CD4-positive, alpha-beta memory T cell (primary cell): Measurements from ENCODE around the gene COMMD2. TPM values are rescaled to one million over a fixed set of nuclear protein-coding genes. Genes with fewer than 3 reads are reported as not detected.

Experiments
- CTCF ChIA-PET: fragments of 350-600 bp; sonication (Branson Sonifier 250); formaldehyde crosslinking; loops from one replicate; lab custom pipeline; 2021; ENCODE audit warnings: inconsistent platforms; ENCODE audit not compliant: partially characterized antibody; lab: Charles Lee
- POLR2A ChIA-PET: fragments of 350-600 bp; sonication (Branson Sonifier 250); formaldehyde crosslinking; loops from one replicate; lab custom pipeline; 2021; ENCODE audit not compliant: partially characterized antibody; lab: Charles Lee
- DNase-seq, 5 donors: peaks; one replicate each; pipeline versions ENCODE4 v3.0.0 to v3.0.0-alpha.2; 2020 to 2022; ENCODE audit warnings: mixed read lengths in 1 of 5
- H3K27ac ChIP-seq: one replicate; pipeline ENCODE4 v1.7.0; 2013; ENCODE audit warnings: low read depth, low read length
- H3K27me3 ChIP-seq: 2 replicates; pipeline ENCODE4 v1.7.0; 2013; ENCODE audit warnings: mild to moderate bottlenecking, low read length, moderate library complexity; ENCODE audit not compliant: insufficient read depth
- H3K36me3 ChIP-seq: 2 replicates; pipeline ENCODE4 v1.7.0; 2013; ENCODE audit warnings: mild to moderate bottlenecking, low read length, moderate library complexity; ENCODE audit not compliant: insufficient read depth
- H3K4me1 ChIP-seq: 2 replicates; pipeline ENCODE4 v1.7.0; 2013; ENCODE audit warnings: mild to moderate bottlenecking, low read length, moderate library complexity; ENCODE audit not compliant: insufficient read depth
- H3K4me3 ChIP-seq, 2 donors: one replicate each; pipeline ENCODE4 v1.7.0; 2013; ENCODE audit warnings: low read length in 2 of 2, mild to moderate bottlenecking in 1 of 2
- H3K9me3 ChIP-seq, 2 donors: one replicate each; pipeline ENCODE4 v1.7.0; 2013; ENCODE audit warnings: low read length in 2 of 2, control low read depth in 1 of 2; ENCODE audit not compliant: control insufficient read depth in 1 of 2
- H3K27ac Mint-ChIP-seq, 7 donors: one replicate each; pipeline ENCODE4 v1.8.0; 2020 to 2021; ENCODE audit warnings: mixed read lengths in 7 of 7, mild to moderate bottlenecking in 6 of 7, inconsistent platforms in 3 of 7, moderate library complexity in 3 of 7
- H3K27me3 Mint-ChIP-seq, 2 donors: one replicate each; pipeline ENCODE4 v1.8.0; 2020 to 2021; ENCODE audit warnings: mixed read lengths in 2 of 2
- H3K36me3 Mint-ChIP-seq, 2 donors: one replicate each; pipeline ENCODE4 v1.8.0; 2020 to 2021; ENCODE audit warnings: mixed read lengths in 2 of 2, inconsistent platforms in 1 of 2, mild to moderate bottlenecking in 1 of 2
- H3K4me1 Mint-ChIP-seq, 4 donors: one replicate each; pipeline ENCODE4 v1.8.0; 2020 to 2021; ENCODE audit warnings: mixed read lengths in 4 of 4, mild to moderate bottlenecking in 1 of 4
- H3K4me3 Mint-ChIP-seq, 8 donors: one replicate each; pipeline ENCODE4 v1.8.0; 2020 to 2021; ENCODE audit warnings: mixed read lengths in 8 of 8, mild to moderate bottlenecking in 7 of 8, moderate library complexity in 6 of 8, inconsistent platforms in 3 of 8
- H3K9me3 Mint-ChIP-seq, 8 donors: one replicate each; pipeline ENCODE4 v1.8.0; 2020 to 2021; ENCODE audit warnings: mixed read lengths in 8 of 8, mild to moderate bottlenecking in 5 of 8, inconsistent platforms in 3 of 8, moderate library complexity in 1 of 8
- intact Hi-C: fragments of 100-400 bp; cut with micrococcal nuclease; formaldehyde crosslinking; loops from one replicate; pipeline ENCODE4 v1.15.1; 2023
- polyA plus RNA-seq, 2 donors: library from polyadenylated mRNA; unstranded; fragments of 300-500 nt; fragmentation: Illumina TruSeq; gene quantifications; one replicate each; pipeline ENCODE4 v1.2.3, GENCODE V29; 2021
- total RNA-seq, 2 experiments: library from RNA; stranded (reverse); gene quantifications; one replicate each; pipeline ENCODE4 v1.2.3, GENCODE V29; 2021

COMMD2 gene
- total and polyA plus RNA-seq, 4 experiments from 2014 or later: 38.0 to 60.0 (median 50.1) TPM

DNA sequence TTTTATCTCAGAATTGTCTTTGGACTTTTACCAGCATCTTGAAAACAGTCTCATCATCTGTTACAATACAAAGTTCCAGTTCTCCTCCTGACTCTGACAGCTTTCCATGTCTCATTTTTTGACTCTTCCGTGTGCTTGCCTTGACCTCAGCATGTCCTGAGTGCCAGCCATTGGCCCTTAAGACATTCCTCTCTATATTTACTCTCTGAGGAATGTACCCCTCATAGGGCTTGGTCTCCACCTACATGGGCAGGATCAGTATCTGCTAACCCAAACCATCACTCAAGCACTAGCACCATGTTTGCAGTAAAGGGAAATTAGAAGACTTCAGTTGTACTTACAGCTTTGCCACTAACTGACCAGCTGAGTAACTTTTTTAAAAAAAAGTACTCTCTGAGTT lies 23.9 kb upstream of the COMMD2 start:
- Mint-ChIP-seq H3K9me3 (no peaks in the 10 kb centered on the region), H3K4me3 (no peak overlapping the region), H3K4me1 (no peaks in the 10 kb centered on the region), H3K27me3 (peaks cover 2 to 7% of the 10 kb centered on the region in 2 donors), H3K27ac (no peak overlapping the region), H3K36me3 (no peaks in the 10 kb centered on the region)
- intact Hi-C loops: no loop called here
- no peaks in the 10 kb centered on the region for H3K36me3 ChIP-seq
- H3K27ac ChIP-seq: no peak overlapping the region
- H3K4me1 ChIP-seq: no peaks in the 10 kb centered on the region
- H3K9me3 ChIP-seq: no peaks in the 10 kb centered on the region
- no peak for DNase-seq
- no peak overlapping the region for H3K4me3 ChIP-seq
- H3K27me3 ChIP-seq: no peaks in the 10 kb centered on the region
- ChIA-PET CTCF (interaction anchor here (1.6 to 2.6 kb wide), 3 partner anchors 10 to 253 kb away, joined by 3 to 9 read pairs (median 7); no protein-coding TSS in a partner anchor), POLR2A (no interaction called here)

DNA sequence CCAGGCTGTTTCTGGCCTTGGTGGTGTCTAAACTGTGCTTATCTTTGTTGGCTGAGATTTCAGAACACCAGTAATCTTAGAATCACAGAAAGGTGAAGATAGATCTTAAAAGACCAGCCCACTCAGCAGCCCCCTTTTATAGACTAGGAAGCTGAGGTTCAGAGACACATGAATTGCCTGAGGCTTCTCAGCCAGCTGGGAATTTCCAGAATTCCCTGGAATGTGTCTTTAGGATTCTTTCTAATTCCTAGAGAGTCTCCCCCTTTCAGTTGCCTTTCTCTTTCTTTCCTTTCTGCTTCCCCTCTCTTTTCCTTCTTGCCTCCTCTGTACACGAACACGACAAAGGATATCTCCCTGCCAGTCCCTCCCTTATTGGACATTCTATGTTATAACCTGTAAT lies 20.6 kb upstream of the COMMD2 start:
- Mint-ChIP-seq H3K36me3 (no peaks in the 10 kb centered on the region), H3K27ac (peak overlapping the region in 1 of 7 donors; percentile 23), H3K4me3 (no peak overlapping the region), H3K9me3 (no peaks in the 10 kb centered on the region), H3K4me1 (no peaks in the 10 kb centered on the region), H3K27me3 (peaks cover 3 to 7% of the 10 kb centered on the region in 2 donors)
- no peaks in the 10 kb centered on the region for H3K9me3 ChIP-seq
- no peaks in the 10 kb centered on the region for H3K4me1 ChIP-seq
- H3K36me3 ChIP-seq: no peaks in the 10 kb centered on the region
- H3K27ac ChIP-seq: no peak overlapping the region
- POLR2A ChIA-PET: no interaction called here
- intact Hi-C loops: no loop called here
- no peaks in the 10 kb centered on the region for H3K27me3 ChIP-seq
- CTCF ChIA-PET: interaction anchor here (0.8 to 4.9 kb wide), 10 partner anchors 9 to 653 kb away, joined by 3 to 35 read pairs (median 24); partner anchors contain the start of genes ANKUB1 and COMMD2
- no peak for DNase-seq
- H3K4me3 ChIP-seq: no peak overlapping the region

DNA sequence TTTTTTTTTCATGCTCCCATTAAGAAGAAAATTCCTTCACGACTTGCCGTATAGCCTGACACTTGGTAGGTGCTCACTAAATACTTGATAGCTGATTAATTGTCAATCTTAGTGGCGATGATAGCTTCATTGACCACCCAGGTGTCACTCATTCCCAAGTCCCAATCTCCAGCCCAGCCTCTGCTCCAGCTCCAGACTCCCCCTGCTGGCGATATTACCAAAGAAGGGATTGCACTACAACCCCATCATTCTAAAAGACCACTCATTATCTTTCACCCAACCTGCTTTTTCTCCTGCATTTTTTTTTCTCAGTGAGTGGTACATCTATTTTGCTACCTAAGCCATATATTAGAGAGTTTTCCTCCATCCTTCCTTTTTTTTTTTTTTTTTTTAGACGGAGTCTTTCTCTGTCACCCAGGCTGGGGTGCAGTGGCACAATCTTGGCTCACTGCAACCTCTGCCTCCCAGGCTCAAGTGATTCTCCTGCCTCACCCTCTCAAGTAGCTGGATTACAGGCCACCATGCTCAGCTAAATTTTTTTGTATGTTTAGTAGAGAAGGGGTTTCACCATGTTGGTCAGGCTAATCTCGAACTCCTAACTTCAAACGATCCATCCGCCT lies 19.5 kb upstream of the COMMD2 start:
- DNase-seq: peak in 3 of 5 donors; percentile 9 to 20 (median 16)
- no peak overlapping the region for H3K4me3 ChIP-seq
- intact Hi-C loops: loop anchor here (1.0 kb wide), 1 partner anchor 651 kb away; no protein-coding TSS in a partner anchor
- H3K27me3 ChIP-seq: no peaks in the 10 kb centered on the region
- no peak overlapping the region for H3K27ac ChIP-seq
- no peaks in the 10 kb centered on the region for H3K36me3 ChIP-seq
- CTCF ChIA-PET: interaction anchor here (0.6 to 4.9 kb wide), 23 partner anchors 9 to 821 kb away, joined by 3 to 35 read pairs (median 4); partner anchors contain the start of genes ANKUB1 and COMMD2
- H3K4me1 ChIP-seq: no peaks in the 10 kb centered on the region
- H3K9me3 ChIP-seq: no peaks in the 10 kb centered on the region
- no peak overlapping the region for H3K4me3 Mint-ChIP-seq
- H3K36me3 Mint-ChIP-seq: no peaks in the 10 kb centered on the region
- no peaks in the 10 kb centered on the region for H3K9me3 Mint-ChIP-seq
- peak overlapping the region in 1 of 7 donors; percentile 0 for H3K27ac Mint-ChIP-seq
- POLR2A ChIA-PET: no interaction called here
- H3K27me3 Mint-ChIP-seq: peaks cover 4 to 7% of the 10 kb centered on the region in 2 donors
- H3K4me1 Mint-ChIP-seq: no peaks in the 10 kb centered on the region

DNA sequence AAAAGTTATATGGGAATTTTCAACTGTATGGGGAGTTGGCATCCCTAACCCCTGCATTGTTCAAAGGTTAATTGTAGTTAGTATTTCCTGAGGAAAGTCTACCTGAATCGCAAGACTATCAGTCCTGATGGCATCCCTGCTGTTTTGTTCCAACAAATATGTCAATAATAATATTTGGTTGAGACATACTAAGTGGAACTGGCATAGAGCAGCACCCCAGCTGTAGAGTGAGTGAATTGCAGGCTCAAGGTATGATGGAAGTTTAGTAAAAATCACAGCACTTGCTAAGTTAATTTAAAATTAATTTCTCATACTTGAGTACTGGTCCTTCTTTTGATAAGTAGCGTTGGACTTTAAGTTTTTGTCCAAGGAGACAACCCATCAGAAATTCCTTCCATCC lies 18.0 kb upstream of the COMMD2 start:
- Histone ChIP-seq H3K36me3 (no peaks in the 10 kb centered on the region), H3K27me3 (peaks cover 2% of the 10 kb centered on the region), H3K27ac (no peak overlapping the region), H3K4me3 (no peak overlapping the region), H3K4me1 (no peaks in the 10 kb centered on the region), H3K9me3 (no peaks in the 10 kb centered on the region)
- no peak overlapping the region for H3K4me3 Mint-ChIP-seq
- CTCF ChIA-PET: interaction anchor here (1.0 to 4.9 kb wide), 12 partner anchors 9 to 650 kb away, joined by 3 to 35 read pairs (median 20); partner anchors contain the start of genes ANKUB1 and COMMD2
- H3K27me3 Mint-ChIP-seq: peaks cover 4 to 10% of the 10 kb centered on the region in 2 donors
- no peak overlapping the region for H3K27ac Mint-ChIP-seq
- H3K36me3 Mint-ChIP-seq: no peaks in the 10 kb centered on the region
- no peaks in the 10 kb centered on the region for H3K4me1 Mint-ChIP-seq
- POLR2A ChIA-PET: no interaction called here
- DNase-seq: no peak
- no peaks in the 10 kb centered on the region for H3K9me3 Mint-ChIP-seq
- intact Hi-C loops: no loop called here

DNA sequence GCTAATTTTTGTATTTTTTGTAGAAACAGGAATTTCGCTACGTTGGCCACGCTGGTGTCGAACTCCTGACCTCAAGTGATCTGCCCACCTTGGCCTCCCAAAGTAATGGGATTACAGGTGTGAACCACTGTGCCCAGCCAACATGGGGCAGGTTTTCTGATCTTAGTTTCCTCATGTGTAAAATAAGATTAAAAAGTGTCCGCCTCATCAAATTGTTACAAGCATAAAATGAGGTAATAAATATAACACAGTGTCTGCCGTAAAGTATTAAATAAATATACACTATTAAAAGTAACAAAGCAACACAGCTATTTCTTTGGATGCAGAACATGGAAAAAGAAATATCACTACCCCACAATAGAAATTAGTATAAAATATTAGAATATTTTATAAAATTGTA lies 16.4 kb upstream of the COMMD2 start:
- ChIA-PET POLR2A (no interaction called here), CTCF (interaction anchor here (1.0 to 4.6 kb wide), 4 partner anchors 9 to 199 kb away, joined by 3 to 37 read pairs (median 18); no protein-coding TSS in a partner anchor)
- intact Hi-C loops: no loop called here
- Histone ChIP-seq H3K27me3 (peaks cover 7% of the 10 kb centered on the region), H3K4me1 (no peaks in the 10 kb centered on the region), H3K36me3 (no peaks in the 10 kb centered on the region), H3K4me3 (no peak overlapping the region), H3K27ac (no peak overlapping the region), H3K9me3 (no peaks in the 10 kb centered on the region)
- H3K27ac Mint-ChIP-seq: no peak overlapping the region
- no peaks in the 10 kb centered on the region for H3K36me3 Mint-ChIP-seq
- DNase-seq: no peak
- no peak overlapping the region for H3K4me3 Mint-ChIP-seq
- peaks cover 9 to 17% of the 10 kb centered on the region in 2 donors for H3K27me3 Mint-ChIP-seq
- no peaks in the 10 kb centered on the region for H3K9me3 Mint-ChIP-seq
- no peaks in the 10 kb centered on the region for H3K4me1 Mint-ChIP-seq

DNA sequence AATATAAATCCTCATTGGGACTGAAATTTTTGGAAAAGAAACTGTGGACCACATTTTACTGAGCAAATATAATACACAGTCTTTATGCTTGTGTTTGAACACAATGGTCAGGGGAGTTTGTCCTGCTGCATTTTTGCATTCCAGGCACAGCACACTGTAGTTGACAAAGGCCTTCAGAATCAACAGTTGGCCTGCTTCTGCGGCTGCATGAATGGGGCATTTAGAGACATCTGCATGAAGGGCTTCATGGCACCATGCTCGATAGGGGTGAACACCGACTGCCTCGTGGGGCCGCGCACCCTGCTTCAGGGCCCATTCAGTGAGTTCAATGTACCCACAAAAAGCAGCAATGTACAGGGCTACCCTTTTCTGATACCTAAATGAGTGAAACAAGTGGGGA lies 15.4 kb upstream of the COMMD2 start:
- Mint-ChIP-seq H3K4me1 (no peaks in the 10 kb centered on the region), H3K27ac (no peak overlapping the region), H3K27me3 (peaks cover 9 to 17% of the 10 kb centered on the region in 2 donors), H3K9me3 (no peaks in the 10 kb centered on the region), H3K36me3 (no peaks in the 10 kb centered on the region), H3K4me3 (no peak overlapping the region)
- H3K9me3 ChIP-seq: no peaks in the 10 kb centered on the region
- peaks cover 11% of the 10 kb centered on the region for H3K27me3 ChIP-seq
- no peaks in the 10 kb centered on the region for H3K4me1 ChIP-seq
- CTCF ChIA-PET: interaction anchor here (0.9 to 4.6 kb wide), 4 partner anchors 7 to 41 kb away, joined by 3 to 37 read pairs (median 3); partner anchors contain the start of gene COMMD2
- no peaks in the 10 kb centered on the region for H3K36me3 ChIP-seq
- no peak overlapping the region for H3K4me3 ChIP-seq
- intact Hi-C loops: no loop called here
- no peak for DNase-seq
- POLR2A ChIA-PET: interaction anchor here (0.8 kb wide), 1 partner anchor 15 kb away, joined by 3 read pairs; the partner anchor contains the start of gene COMMD2
- H3K27ac ChIP-seq: no peak overlapping the region

DNA sequence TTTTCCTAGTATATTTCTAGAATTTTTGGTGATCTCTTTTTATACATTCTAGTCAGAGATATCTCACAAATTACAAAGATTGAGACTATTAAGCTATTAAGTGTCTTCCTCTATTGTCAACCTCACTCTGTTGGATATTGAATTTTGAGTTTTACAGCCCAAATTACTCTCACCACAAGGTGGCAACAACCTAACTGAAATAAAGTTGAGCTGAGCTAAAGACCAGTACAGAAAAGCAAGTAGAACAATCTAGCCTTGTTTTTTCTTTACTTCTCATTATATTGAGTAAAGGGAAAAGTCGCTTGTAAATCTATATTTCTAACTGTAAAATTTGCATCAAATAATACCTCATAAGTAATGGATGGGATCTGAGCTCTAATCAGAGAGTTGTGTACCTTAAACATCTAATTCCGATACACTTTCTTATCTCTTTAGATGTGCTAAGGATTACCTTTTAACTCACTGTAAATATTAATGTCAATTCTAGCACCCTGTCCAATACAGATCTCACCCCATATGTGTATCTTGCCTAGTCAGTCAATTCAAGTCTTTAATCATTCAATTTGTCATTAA lies 13.6 kb upstream of the COMMD2 start:
- H3K36me3 Mint-ChIP-seq: no peaks in the 10 kb centered on the region
- no peak overlapping the region for H3K27ac Mint-ChIP-seq
- Histone ChIP-seq H3K27ac (no peak overlapping the region), H3K36me3 (no peaks in the 10 kb centered on the region), H3K4me3 (no peak overlapping the region), H3K9me3 (no peaks in the 10 kb centered on the region), H3K27me3 (peaks cover 14% of the 10 kb centered on the region), H3K4me1 (no peaks in the 10 kb centered on the region)
- H3K4me3 Mint-ChIP-seq: no peak overlapping the region
- intact Hi-C loops: no loop called here
- H3K27me3 Mint-ChIP-seq: peaks cover 13 to 14% of the 10 kb centered on the region in 2 donors
- POLR2A ChIA-PET: interaction anchor here (1.8 kb wide), 1 partner anchor 43 kb away, joined by 6 read pairs; no protein-coding TSS in a partner anchor
- no peak for DNase-seq
- H3K4me1 Mint-ChIP-seq: no peaks in the 10 kb centered on the region
- no peaks in the 10 kb centered on the region for H3K9me3 Mint-ChIP-seq
- CTCF ChIA-PET: interaction anchor here (1.1 to 4.6 kb wide), 6 partner anchors 8 to 53 kb away, joined by 4 to 37 read pairs (median 6); partner anchors contain the start of gene COMMD2
